ENCODE results near the gene SLC22A5. TPM values are rescaled to one million over a fixed set of nuclear protein-coding genes. Genes with fewer than 3 reads are reported as not detected.

Gene SLC22A5
- total and polyA plus RNA-seq, 2 of the 8 experiments (the other 6 are each of a cell fraction or from before 2014, with no cell fraction given) = 4.0 to 9.0 TPM

- H3K9me3 ChIP-seq (ENCODE audit: insufficient read depth in 2 of 2, low read depth in 1 of 2, low read length in 1 of 2) = no peaks in the 10 kb centered on the region
- H4K5ac ChIP-seq (ENCODE audit: insufficient read length, low read depth, low read length) = no peak overlapping the region
- ChIA-PET POLR2A (ENCODE audit: partially characterized antibody) (interaction anchor here (0.6 to 1.6 kb wide), 3 partner anchors 59 to 79 kb away, joined by 3 read pairs; partner anchors contain the start of gene IRF1), CTCF (ENCODE audit: partially characterized antibody) (interaction anchor here (0.7 to 11.7 kb wide), 7 partner anchors 9 to 71 kb away, joined by 3 to 201 read pairs (median 5); no protein-coding TSS in a partner anchor)
- no peak overlapping the region for H4K91ac ChIP-seq (replicated peaks; ENCODE audit: insufficient read length, low read length)
- no peak overlapping the region for H2BK120ac ChIP-seq (replicated peaks; ENCODE audit: low read depth, low read length)
- no peak overlapping the region for H2AK5ac ChIP-seq (ENCODE audit: low read depth, low read length)
- H2BK12ac ChIP-seq (ENCODE audit: low read depth, low read length) = no peak overlapping the region
- H3K27me3 ChIP-seq (replicated peaks in 1 of 4; ENCODE audit: control insufficient read depth in 3 of 4, extremely low read depth in 1 of 4, insufficient read depth in 3 of 4, low read length in 3 of 4) = no peaks in the 10 kb centered on the region; a peak in 1 of 7 replicates
- no peak overlapping the region for H3K14ac ChIP-seq (ENCODE audit: insufficient read length)
- H3K79me2 ChIP-seq (ENCODE audit: control insufficient read depth in 1 of 2, insufficient read depth in 2 of 2, low read length in 2 of 2) = no peaks in the 10 kb centered on the region
- H3K4me3 ChIP-seq (ENCODE audit: extremely low read depth in 1 of 4, insufficient read depth in 2 of 4, low read depth in 3 of 4, low read length in 4 of 4) = no peak overlapping the region
- H3K79me1 ChIP-seq (ENCODE audit: low read depth, low read length) = no peaks in the 10 kb centered on the region
- no peak overlapping the region for H3K18ac ChIP-seq (ENCODE audit: extremely low read depth, low read length)
- FAIRE-seq = no peak
- TF ChIP-seq CHD2 (IDR thresholded peaks at IDR 0.05; ENCODE audit: low read length) = no peak
- no peak for TF ChIP-seq SIN3A (conservative IDR thresholded peaks at IDR 0.05 in 1 of 2, IDR thresholded peaks at IDR 0.05 in 1 of 2; ENCODE audit: low read depth in 1 of 2, low read length in 2 of 2)
- peaks cover 0 to 2% of the 10 kb centered on the region in 2 experiments for H4K20me1 ChIP-seq (replicated peaks in 1 of 2; ENCODE audit: control insufficient read depth in 1 of 2, insufficient read depth in 2 of 2, low read length in 2 of 2)
- no peak overlapping the region for H2BK15ac ChIP-seq (ENCODE audit: low read length)
- no peaks in the 10 kb centered on the region for H3K23me2 ChIP-seq (ENCODE audit: low read depth, low read length)
- WGBS, 2 experiments (ENCODE audit: extremely low coverage in 1 of 2, insufficient coverage in 1 of 2, insufficient read length in 1 of 2, insufficient replicate concordance in 2 of 2, low coverage in 1 of 2, low lambda C conversion rate in 2 of 2, missing lambda C conversion rate in 1 of 2) = 95% methylated on average over 6 of the region's 6 CpGs; no CpG with 5 or more reads in 1 of the 2 experiments
- H2BK5ac ChIP-seq (ENCODE audit: low read depth, low read length) = no peak overlapping the region
- H3K36me3 ChIP-seq (ENCODE audit: control insufficient read depth in 2 of 4, insufficient read depth in 4 of 4, low read length in 3 of 4) = no peaks in the 10 kb centered on the region
- DNase-seq (ENCODE audit: low read depth in 1 of 2, low spot score in 2 of 2) = no peak
- H3K4me1 ChIP-seq (replicated peaks in 1 of 4; ENCODE audit: control insufficient read depth in 3 of 4, insufficient read depth in 4 of 4, low read length in 3 of 4) = peaks cover 0 to 9% (median 5%) of the 10 kb centered on the region in 4 experiments; a peak in 5 of 7 replicates
- H3K23ac ChIP-seq (ENCODE audit: insufficient read length) = no peak overlapping the region
- no peak overlapping the region for H3K4ac ChIP-seq (replicated peaks; ENCODE audit: insufficient read length, low read depth, low read length)
- no peak overlapping the region for H3K9ac ChIP-seq (replicated peaks in 1 of 4; ENCODE audit: extremely low read depth in 1 of 4, low read depth in 3 of 4, low read length in 3 of 4)
- H3K27ac ChIP-seq (ENCODE audit: low read depth, low read length) = no peak overlapping the region
- H3K56ac ChIP-seq (replicated peaks; ENCODE audit: insufficient read length, low read depth, low read length) = no peak overlapping the region
- no peak overlapping the region for H3K4me2 ChIP-seq (ENCODE audit: insufficient read depth in 1 of 2, low read depth in 2 of 2, low read length in 2 of 2)
- no peak overlapping the region for H2BK20ac ChIP-seq (ENCODE audit: low read length)
- no peak overlapping the region for H4K8ac ChIP-seq (ENCODE audit: extremely low read depth, insufficient read depth, low read length)
- H2AFZ ChIP-seq (ENCODE audit: low read length) = no peak overlapping the region
Observed at GRCh38 chr5:132429463-132430440, 60.2 kb downstream of the SLC22A5 start.

Data from H1 (cell line).